NCI-H526 (cell line): ENCODE results near the gene TESMIN.
A peak's percentile ranks its signal among the peaks of the same experiment; 100 is the strongest.

Source experiments
- DNase-seq, 2 experiments: peaks; one replicate each; lab custom pipeline; 2025; lab: John Stamatoyannopoulos, UW

TESMIN gene

GRCh38 chr11:68751331-68751856, at the start of gene TESMIN:
Gene TESMIN (minus strand): TSS chr11:68751520. CDS start chr11:68750660, 860 bp downstream.
- DNase-seq = peak; percentile 81 to 98

- peak in 1 of 2 experiments; percentile 32 for DNase-seq
Measured at GRCh38 chr11:68798221-68798813, 47.0 kb upstream of the TESMIN start.

GRCh38 chr11:68796801-68797200, 45.5 kb upstream of the TESMIN start:
- DNase-seq = no peak

GRCh38 chr11:68792400-68792966, 41.2 kb upstream of the TESMIN start:
- DNase-seq = no peak

- DNase-seq = no peak
Measured at GRCh38 chr11:68784653-68785052, 33.3 kb upstream of the TESMIN start.

GRCh38 chr11:68783216-68783821, 32.0 kb upstream of the TESMIN start:
- no peak for DNase-seq

GRCh38 chr11:68782711-68783110, 31.4 kb upstream of the TESMIN start:
- DNase-seq = no peak

GRCh38 chr11:68780829-68781228, 29.5 kb upstream of the TESMIN start:
- peak in 1 of 2 experiments; percentile 28 for DNase-seq

- DNase-seq = no peak
Measured at GRCh38 chr11:68778205-68778604, 26.9 kb upstream of the TESMIN start.

GRCh38 chr11:68776442-68777235, 25.3 kb upstream of the TESMIN start:
- DNase-seq = no peak

- no peak for DNase-seq
Measured at GRCh38 chr11:68775951-68776388, 24.6 kb upstream of the TESMIN start.

- DNase-seq = no peak
Measured at GRCh38 chr11:68774194-68774585, 22.9 kb upstream of the TESMIN start.

- DNase-seq = no peak
Measured at GRCh38 chr11:68773521-68774193, 22.3 kb upstream of the TESMIN start.

GRCh38 chr11:68772936-68773335, 21.6 kb upstream of the TESMIN start:
- no peak for DNase-seq

- no peak for DNase-seq
Measured at GRCh38 chr11:68770781-68771180, 19.5 kb upstream of the TESMIN start.

GRCh38 chr11:68767672-68768071, 16.4 kb upstream of the TESMIN start:
- no peak for DNase-seq

- DNase-seq = no peak
Measured at GRCh38 chr11:68766786-68767185, 15.5 kb upstream of the TESMIN start.

- no peak for DNase-seq
Measured at GRCh38 chr11:68764746-68765145, 13.4 kb upstream of the TESMIN start.

- no peak for DNase-seq
Measured at GRCh38 chr11:68763926-68764657, 12.8 kb upstream of the TESMIN start.

GRCh38 chr11:68763181-68763721, 11.9 kb upstream of the TESMIN start:
- DNase-seq = no peak

- DNase-seq = no peak
Measured at GRCh38 chr11:68762481-68762880, 11.2 kb upstream of the TESMIN start.
